NCI-H2107 treated with DMSO at 0.1 percent for 48 hours (cell line): Measurements from ENCODE around the gene IMP4.
A peak's percentile ranks its signal among the peaks of the same experiment; 100 is the strongest.

Experiments
- DNase-seq: peaks from one replicate; lab custom pipeline; 2025; ENCODE audit not compliant: unreplicated experiment; lab: John Stamatoyannopoulos, UW

The IMP4 gene

GRCh38 chr2:130376433-130377293 lies 34.0 kb downstream of the IMP4 start:
- DNase-seq, result no peak

DNA sequence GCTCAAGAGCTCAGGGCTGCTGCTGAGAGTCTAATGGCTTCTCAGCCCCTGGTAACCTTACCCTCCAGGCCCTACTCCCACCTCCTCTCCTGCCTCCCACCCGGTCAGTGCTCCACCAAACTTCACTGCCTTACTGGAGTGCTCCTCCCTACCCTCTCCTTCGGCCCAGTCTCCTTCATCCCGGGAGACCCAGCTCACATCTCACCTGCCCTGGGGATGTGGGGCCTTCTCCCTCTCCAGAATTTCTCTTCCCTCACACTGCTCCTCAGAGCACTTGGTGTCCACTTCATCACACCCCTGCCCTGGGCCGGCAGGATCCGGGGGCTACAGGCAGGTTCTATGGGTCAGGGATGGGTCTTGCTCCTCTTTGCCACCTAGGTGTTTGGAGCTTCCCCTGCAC lies 34.8 kb downstream of the IMP4 start:
- DNase-seq, result no peak

DNA sequence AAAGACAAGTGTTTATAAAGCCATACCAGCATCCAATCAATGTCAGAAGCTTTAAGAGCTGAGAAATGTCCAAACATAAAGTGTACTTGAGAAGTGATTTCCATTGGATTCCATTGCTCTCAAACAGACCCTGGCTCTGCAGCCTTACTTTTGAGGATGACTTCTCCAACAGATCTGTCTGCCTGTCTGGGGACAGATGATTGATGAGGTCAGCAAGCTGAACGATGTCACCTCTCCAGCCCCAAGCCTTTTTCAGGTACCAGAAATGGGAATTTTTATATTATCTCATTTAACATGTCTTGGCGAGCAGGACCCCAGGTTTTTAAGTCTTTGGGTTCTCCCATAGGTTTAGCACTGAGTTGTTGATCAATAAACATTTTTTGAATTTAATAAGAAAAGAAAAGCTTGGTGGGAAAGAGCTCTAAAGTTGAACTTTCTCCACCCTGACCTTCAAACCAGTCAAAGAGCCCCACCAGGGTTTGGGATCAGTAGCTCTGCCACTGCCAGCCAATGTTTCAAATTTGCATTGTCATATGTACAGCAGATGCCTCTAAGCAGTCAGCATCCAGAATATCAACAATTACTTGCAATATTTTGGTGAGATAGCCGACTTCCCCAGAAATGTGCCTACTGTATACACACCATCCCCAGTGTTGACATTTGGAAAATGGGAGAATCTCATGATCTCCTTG lies 35.7 kb downstream of the IMP4 start:
- DNase-seq, result no peak

GRCh38 chr2:130378898-130379214 lies 36.2 kb downstream of the IMP4 start:
- DNase-seq, result no peak

DNA sequence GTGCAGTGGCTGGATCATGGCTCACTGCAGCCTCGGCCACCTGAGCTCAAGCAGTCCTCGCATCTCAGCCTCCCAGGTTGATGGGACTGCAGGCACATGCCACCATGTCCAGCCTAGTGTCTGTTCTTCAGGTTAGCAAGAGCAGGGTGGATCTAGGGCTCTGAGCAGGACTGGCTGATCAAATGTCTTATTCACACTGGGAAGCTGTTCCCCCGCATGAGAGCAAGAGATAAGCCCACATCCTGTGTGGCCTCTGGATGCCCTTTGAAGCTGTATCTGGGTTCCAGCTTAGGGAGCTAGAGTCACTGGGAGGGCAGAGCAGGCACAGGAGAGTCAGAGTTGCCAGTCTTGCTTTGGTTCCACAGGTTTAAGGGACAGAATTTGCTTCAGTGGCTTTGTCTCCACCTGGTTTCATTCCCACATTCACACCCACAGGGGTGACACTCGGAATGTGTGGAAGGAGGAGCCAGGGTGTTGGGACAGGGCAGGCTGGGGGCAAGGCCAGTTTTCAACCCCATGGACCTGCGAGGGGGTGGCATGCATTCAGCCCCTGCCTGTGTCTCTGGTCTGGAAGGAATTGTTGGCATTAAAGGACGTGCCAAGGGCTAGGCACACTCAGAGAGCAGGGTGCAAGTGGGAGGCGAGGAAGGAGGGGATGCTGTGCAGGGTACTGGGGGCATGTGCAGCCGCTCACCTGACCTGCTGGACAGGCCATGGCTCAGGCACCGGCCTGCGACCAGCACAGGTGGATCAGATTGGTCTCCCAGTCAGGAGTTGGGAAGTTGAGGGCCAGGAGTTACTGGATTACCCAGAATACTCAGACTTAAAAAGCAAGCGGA lies 37.6 kb downstream of the IMP4 start:
- no peak for DNase-seq

DNA sequence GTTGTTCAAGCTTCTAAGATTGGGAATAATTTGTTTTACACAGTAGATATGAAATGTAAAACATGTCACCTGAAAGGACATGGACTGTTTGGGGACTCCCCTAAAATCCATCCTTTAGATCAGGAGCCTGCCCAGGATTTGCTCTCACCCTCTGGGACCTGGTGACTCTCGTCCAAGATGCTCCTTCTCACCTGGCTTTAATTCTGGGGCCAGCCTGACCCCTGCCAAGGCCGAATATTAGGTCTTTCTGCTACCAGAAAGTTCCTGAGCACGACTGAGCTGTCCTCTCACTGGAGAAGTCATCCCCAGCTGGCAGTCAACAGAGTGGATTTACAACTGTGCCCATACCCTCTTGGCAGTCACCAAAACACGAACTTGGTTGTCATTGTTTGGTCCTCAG lies 38.4 kb downstream of the IMP4 start:
- DNase-seq, result no peak

GRCh38 chr2:130381619-130382018 lies 38.9 kb downstream of the IMP4 start:
- no peak for DNase-seq

GRCh38 chr2:130382313-130382917 lies 39.7 kb downstream of the IMP4 start:
- no peak for DNase-seq

GRCh38 chr2:130385709-130386108 lies 43.0 kb downstream of the IMP4 start:
- no peak for DNase-seq

GRCh38 chr2:130387071-130387400 lies 44.3 kb downstream of the IMP4 start:
- no peak for DNase-seq

DNA sequence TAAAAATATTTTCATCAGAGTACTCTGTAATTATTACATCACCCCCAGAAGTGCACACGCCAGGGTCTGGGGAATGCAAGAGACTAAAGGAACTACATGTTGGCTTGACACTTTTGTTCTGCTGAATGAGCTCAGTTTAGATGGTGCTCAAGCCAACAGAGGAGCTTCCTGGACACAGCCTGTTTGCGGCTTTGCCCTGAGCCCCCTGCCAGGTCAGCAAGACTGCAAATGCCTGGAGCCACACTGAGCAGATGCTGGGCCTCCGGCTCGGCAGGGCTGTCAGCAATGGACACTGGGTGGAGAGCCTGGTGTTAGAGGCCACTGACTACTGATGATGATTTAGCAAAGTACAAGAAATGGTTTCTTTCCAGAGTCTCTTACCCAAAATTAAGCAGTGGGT lies 45.1 kb downstream of the IMP4 start:
- DNase-seq, result no peak

DNA sequence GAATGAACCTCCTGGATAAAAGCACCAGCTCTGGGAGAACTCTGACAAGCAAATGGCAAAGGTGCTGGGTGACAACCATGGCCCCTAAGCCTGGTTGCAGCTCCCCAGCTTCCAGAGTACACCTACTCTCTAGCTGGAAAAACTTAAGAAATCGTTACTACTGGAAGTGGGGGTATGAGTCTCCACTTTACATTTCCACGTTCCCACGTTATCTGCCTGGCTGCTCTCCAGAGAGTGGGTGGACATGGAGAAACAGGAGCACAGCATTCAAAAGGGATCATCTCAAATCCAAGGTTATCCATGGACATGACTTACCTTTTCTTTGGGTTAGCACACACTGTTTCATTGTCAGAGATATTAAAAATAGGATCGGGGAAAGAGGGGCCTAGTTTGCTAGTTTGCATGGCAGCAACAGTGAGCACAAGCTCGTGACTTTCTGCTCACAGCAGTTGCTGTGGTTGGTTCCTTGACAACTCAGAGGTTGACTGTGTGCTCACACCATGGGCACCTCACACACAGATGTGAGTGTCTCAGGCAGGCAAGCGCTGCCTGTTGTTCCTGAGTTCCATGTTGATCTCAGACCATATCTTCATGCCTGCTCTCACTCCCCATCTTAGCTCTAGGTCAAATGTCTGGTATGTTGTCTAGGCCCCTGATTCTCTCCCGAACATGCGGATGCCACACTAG lies 45.7 kb downstream of the IMP4 start:
- no peak for DNase-seq

DNA sequence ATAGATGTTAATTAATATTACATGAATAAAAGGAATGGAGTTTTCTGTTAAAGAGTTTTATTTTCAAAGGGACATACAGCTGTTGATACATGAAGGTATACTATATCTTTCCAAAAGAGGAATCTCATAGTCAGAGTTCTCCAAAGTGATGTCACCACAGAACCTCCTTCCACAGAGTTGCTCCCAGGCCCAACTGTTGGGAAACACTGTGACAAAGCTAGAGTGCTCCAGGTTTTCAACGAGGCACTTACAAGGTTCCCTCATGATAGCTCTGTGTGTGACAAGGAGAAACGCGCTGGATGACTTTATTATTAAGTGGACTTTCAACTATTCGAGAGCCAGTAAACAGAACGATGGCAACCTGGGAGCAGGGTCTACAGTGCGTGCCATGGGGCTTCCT lies 46.7 kb downstream of the IMP4 start:
- DNase-seq, result no peak

DNA sequence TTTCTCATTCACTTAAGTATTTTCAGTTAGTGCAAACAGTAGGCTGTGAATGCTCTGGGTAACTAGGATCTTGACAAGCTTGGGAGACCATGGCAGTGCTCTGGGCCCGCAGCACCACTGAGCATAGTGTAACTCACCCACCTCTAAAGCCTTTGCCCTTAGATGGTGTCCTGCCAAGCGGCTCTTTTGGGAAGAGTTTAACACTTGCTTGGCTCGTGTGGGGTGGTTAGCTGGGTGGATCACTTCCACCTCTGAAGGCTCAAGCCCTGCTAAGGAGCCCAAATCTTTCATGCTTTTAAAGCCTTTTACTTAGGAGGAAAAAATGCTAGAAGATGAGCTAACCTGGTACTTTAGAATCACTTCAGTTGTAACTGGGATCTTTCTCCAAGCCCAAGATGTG lies 47.1 kb downstream of the IMP4 start:
- no peak for DNase-seq

DNA sequence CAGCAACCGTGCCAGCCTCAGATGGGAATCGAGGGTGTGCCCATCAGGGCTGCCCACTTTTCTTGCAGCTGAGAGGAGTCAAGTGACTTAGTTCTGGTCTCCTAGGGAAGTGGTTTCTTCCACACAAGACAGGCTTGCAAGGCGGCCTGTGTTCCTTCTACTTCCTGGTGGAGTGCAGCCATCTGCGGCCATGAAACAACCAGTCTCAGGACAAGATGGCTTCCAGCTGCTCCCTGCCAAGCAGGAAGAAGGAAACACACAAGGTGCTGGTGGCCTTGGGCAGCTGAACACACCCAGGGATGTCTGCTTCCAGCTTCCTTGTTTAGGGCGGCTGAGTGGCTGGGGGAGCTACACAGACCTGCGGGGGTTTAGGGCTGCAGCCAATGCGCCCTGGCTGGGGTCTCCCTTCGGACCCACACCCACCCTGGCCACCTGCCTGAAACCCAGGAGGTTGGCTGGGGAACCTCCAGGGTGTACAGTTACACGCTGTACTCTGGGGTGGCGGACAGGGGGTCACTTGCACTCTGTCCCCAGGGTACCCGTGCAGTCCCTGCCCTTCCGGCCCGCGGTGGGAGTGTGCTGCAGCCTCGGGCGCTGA lies 47.9 kb downstream of the IMP4 start:
- no peak for DNase-seq

GRCh38 chr2:130391058-130391871 lies 48.6 kb downstream of the IMP4 start:
- peak; percentile 25 for DNase-seq

DNA sequence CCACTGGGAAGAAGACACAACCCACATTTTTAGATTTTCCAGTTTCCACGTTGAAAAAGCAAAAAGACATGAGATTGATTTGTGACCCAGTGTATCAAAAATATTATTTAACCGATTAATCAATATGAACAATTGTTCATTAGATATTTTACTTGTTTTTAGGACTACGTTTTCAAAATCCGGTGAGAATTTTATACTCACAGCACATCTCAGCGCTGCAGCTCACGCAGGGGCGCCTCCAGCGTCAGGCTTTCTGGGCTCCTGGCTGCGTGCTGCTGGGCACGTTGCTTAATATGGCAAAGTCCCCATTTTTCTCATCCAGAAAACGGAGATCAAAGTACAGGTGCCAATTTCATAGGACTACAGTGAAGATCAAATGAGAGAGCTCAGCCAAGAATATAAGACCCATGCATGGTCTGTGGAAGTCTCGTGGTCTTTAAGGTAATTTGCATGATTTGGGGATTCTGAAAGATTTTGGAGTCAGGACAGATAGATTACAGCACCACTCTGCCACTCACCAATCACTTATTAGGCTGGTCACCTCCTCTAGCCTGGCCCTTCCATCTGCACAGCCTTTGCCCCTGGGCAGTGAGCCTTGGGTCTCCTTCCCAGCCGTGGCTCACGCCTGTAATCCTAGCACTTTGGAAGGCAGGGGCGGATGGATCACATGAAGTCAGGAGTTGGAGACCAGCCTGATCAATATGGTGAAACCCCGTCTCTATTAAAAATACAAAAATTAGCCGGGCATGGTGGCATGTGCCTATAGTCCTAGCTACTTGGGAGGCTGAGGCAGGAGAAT lies 49.4 kb downstream of the IMP4 start:
- DNase-seq, result no peak

DNA sequence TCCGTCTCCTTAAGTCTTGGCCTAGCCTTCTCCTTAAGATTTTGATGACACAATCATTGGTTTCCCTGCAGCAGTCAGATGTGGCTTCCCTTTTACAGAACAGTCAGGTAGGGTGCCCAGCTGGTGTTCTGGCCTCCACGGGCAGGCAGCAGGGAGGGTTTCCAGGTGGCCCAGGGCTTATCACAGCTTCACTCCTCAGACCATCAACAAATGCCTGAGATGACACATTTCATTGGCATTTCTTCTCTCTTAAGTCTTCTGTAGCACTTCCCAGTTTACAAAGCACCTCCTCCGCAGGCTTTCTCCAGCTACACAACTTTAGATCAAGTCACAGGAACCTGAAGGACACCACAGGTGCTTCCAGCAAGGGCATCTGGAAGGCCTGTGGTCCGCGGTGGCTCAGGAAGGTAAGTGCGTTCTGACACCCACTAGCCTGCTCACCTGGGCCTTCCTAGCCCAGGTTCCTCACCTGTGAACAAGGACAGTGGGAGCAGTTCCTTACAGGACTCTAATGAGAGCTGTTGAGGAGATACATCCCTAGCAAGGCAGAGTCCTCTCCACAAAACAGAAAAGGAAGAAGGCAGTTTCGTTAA lies 50.7 kb downstream of the IMP4 start:
- DNase-seq, result no peak
